ENCODE measurements around the gene RRAS2.
"Not testable (repeated sequence)": the region's sequence is repeated elsewhere in the genome, so short reads cannot be mapped to it uniquely, and the experiment has no call there.

Gene RRAS2

DNA sequence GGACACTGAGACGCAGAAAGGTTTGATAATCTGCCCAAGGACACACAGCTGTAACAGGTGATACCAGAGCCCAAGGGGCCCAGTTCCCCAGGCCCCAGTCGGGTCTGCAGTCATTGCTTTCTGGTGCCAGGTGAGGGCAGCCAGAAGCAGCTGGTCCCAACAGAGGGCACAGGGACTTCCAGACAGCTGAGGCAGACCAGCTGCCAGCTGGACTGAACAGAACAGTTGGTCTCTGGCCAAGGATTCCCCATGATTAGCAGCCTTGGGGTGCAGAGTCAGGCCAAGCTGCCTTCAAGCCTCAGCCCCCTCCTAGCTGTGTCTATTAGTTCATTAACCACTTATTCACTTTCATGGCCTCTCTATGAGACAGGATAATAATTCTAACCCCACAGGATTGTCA is 105.6 kb downstream of the RRAS2 start:
- DNase-seq, result no peak

DNA sequence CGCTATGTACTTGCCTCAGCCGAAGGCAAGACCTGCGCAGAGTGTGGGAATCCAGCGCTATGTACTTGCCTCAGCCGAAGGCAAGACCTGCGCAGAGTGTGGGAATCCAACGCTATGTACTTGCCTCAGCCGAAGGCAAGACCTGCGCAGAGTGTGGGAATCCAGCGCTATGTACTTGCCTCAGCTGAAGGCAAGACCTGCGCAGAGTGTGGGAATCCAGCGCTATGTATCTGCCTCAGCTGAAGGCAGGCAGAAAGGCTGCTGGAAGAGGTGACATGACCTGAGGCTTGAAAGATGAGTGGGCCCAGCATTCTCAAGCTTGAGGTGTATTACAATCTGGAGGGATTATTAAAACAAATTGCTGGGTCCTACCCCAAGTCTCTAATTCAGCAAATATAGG is 106.5 kb downstream of the RRAS2 start:
- not testable (repeated sequence) for DNase-seq

DNA sequence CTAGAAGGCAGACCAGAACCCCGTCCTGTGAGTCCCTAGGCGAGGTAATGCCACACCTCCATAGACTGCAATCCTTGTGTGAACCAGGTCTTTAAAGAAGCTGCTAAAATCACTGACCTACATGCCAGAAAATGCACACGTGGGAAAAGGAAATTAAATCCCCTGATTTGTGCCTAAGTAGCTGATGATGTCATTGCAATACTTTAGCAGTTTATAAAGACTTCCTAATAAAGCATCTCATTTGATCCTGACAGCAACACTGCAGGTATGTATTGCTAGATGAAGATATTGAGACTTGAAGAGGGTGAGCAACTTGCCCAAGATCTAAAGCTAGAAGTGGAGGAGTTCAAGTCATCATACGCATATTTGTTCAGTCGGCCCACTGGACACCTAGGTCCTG is 107.2 kb downstream of the RRAS2 start:
- DNase-seq, result no peak

DNA sequence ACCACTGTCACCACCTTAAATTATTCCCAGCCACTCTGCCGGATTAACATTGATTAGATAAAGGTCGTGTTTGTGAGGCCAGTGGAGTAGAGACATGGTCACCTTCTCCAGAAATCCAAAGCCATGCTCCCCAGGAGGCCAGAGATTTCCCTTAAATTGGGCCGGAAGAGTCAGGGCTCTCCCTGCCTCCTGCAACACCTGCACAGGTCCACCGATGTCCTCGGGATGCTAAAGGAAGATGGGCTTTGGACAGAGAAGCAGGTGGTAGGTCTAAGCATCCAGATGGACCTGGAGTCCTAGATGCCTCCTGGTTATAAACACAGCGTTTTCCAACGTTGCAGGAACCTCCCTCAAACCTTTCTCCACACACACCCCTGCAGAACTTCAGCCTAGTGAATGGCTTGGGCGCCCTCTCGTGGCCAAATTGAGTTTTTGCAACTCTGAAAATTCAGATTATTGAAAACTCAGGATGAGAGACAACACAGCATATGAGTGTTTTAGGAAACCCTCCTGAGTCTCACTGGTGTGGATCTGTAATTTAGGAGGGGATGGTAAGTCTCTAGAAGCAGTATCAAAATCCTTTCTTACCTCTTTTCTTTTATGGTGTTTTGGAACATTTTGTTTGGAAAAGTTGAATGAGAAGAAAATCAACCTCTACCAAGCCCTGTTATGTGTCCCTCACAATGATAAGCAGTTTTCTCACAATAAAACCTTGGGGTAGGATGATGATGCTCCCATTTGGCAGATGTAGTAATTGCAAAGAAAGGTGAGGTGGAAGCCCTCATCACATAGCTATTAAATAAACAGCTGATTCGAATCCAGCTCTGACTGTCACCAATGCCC is 109.6 kb downstream of the RRAS2 start:
- DNase-seq, result peak; percentile 66

DNA sequence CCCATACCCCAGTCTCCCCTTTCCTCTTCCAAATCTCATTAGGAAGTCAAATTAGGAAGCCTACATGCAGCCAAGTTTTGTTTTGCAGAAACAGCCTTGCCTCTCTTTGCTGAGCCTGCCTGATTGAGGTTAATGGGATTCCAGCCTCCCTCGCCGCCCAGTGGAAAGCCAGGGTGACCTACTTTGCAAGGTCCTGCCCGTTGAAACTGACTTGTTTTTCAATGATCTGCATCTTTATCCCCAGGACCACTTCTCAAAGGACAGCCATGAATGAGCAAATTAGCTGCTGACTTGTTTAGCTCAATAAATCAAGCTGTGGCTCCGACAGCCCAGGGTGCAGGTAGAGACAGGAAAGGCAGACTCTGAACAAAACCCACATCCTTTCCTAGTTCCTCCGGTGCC is 110.4 kb downstream of the RRAS2 start:
- DNase-seq, result no peak

DNA sequence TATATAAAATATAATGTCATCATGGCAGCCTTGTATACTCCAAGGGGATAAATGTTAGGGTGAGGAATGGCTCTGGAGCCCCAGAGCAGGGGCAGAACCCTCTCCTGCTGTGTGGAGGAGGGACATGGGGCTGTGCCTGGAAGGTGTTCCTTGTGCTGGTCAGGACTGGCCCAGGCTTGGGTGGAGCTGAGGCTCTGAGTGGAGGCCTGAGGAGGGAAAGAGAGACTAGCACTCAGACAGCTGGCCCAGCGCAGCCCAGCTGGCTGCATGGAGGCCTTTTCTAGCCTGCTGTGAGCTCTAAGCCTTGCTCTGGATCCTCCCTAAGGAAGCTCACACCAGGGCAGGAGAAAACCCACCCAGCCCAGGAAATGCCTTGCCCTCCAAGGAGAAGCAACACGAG is 113.5 kb downstream of the RRAS2 start:
- no peak for DNase-seq

DNA sequence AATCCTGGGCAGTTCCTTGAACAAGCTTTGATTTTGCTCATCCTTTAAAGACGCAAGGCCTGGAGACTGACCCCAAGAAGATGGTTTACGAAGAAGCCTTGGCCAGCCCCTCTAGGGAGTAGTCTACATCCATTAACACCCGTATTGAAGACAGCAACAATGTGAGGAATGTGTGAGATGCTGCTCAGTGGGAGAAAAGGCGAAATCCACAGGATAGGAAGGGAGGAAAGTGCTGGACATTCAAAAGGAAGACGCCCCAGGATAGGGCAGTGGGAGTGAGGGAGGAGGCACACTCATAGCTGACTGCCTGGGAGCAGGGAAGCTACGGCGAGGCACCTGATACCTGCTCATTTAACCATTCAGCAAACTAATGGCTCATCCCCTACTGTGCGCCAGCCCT is 114.1 kb downstream of the RRAS2 start:
- no peak for DNase-seq

DNA sequence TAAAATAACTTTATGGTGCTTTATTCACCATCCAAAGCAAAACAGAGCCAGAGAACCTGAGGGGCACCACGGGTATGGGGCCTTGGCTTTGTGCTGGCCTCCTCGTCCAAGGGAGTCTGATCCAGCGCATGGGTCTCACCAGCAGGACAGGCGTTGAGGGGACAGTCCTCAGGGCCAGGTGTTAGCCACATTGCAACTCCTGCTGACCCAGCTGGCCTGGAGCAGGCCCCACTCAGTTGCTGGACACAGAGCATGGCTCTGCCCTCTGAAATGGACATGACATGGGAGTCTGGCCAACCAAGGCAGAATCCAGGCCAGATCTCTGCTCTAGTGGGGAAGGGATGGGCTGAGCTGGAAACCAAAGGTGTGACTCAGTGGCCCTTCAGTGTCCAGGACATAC is 116.2 kb downstream of the RRAS2 start:
- no peak for DNase-seq

DNA sequence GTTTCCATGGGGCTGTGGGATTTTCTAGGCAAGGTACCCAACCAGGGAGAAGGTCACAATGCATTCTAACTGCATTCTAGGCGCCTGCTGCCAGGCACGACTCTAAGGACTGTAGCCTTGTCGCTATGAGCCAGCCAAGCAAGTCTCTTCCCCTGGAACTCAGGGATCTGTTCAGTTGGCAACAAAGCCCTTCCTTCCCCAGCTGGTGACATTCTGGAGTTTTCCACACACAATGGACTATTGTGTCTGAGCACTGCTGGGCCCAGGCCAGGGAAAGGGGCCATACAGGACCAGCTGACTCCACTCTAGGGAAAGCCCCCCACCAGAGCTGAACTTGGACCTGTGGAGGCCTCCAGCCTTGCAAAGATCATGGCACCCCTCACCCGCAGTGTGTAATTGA is 116.8 kb downstream of the RRAS2 start:
- no peak for DNase-seq

DNA sequence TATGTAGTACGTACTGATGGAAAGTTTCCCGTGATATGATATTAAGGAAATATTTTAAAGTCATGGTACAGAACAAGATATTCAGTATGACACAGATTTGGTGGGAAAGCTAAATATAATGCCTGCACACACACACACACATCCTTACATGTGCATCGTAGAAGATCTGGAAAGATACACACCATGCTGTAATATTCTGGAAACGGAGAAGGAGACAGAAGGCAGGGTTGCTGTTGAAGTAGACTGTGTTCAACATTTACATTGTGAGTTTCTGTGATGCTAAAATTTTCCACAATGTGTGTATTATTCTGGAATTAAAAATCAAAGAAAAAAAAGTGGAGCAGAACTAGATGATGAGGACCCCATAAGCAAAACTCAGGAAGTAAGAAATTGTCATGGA is 118.0 kb downstream of the RRAS2 start:
- no peak for DNase-seq

DNA sequence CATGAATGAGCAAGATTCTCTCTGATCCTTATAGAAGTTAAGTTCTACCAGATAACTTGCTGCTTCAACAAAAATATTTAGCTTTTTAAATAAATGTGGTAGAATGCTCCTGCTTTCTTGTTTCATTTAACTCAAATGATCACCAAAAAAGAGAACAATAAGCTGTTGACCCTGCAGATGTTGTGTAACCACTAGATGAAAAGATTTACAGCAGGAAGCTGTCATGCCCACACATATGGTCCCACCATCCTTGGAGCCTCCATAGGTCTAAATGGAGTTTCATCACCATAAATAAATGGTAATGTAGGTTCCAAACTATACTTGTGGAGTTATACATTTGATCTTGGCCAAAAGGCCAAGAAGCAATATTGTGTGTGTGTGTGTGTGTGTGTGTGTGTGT is 118.8 kb downstream of the RRAS2 start:
- DNase-seq, result no peak

DNA sequence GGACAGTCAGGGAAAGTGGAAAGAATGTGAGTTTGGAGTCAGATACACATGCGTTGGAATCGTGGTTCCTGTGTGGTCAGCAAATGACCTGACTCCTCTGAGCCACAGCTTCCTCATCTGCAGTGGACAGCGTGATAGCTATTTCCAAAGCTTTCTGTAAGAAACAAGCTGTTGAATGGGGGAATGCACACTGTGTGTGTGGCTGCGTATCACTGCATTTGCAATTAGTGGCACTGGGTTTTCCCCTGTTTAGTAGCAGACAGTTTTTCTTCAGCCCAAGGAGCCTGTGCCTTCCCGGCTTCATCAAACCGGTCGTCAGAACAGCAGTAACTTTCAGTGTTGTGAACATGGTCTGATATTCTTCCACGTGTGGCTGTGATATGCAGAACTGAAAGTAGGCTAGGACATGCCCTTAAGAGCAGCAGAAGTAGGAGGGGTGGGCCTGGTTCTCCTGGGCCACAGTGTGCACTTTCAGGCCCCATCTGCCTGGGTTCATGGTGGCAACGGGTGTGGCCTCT is 121.5 kb downstream of the RRAS2 start:
- DNase-seq, result no peak

DNA sequence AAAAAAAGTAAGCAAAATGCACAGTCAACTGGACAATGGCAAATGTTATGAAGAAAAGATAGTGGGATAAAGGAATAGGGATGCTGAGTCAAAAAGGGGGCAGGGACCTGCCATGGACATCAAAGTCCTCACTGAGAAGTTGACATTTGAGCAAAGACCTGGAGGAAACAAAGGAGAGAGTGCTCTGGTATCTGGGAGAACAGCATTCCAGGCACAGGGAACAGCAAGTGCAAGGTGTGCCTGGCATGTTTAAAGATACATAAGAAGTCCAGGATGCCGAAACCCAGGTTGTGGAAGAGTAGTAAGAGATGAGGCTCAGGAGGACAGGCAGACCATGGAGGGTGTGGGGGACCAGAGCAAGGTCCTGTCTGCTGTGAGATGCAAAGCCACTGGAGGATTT is 123.3 kb downstream of the RRAS2 start:
- no peak for DNase-seq

DNA sequence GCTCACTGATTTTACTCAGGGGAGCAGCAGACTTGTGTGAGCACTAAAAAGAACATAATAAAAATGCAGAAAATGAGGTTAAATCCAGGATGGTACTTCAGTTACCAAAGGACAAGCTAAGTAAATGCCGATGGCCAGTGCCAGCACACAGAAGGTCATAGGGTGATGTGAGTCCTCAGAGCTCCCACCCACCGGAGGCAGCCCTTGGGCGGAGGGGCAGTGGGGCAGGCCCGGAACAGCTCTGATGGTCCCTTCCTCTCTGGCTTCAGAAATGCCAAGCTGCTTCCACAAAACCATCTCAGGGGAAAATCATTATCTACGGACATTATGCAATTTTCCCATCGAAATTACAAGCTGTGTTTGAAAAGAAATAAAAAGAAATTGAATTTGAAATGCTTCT is 124.5 kb downstream of the RRAS2 start:
- no peak for DNase-seq

DNA sequence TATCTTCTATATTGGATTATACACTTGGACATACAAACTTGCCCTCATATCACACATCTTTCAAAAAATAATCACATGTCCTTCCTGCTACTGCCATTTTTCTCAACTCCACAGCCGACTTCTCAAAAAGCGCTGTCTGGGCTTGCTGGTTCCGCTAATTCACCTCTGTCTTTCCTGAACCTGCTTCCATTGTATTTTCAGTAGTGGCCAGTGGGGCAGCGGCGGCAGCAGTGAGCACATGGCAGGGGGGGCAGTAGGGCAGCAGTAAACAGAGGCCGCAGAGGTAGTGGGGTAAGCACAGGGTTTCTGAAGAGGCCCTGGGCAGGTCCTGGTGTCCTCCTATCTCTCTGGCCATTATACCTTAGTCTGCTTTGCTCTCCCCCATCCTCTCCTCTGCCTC is 126.3 kb downstream of the RRAS2 start:
- DNase-seq, result no peak

DNA sequence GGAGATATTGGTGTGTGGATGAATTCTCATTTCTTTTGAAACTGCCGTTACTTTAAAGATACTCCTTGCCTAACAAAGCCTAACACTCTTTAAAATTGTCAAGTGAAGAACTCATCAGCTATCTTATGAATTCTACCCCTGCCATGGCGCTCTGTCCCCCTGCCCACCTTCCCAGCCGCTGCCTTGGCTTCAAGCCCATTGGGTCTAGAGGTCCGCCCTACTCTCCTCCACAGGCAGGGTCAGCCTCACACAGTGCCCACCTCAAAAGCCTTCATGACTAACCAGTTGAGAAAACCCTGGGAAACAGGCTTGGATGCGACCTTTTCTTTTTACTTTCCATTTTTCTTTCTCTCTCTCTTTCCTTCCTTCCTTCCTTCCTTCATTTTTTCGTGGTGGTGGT is 128.6 kb downstream of the RRAS2 start:
- DNase-seq, result no peak

DNA sequence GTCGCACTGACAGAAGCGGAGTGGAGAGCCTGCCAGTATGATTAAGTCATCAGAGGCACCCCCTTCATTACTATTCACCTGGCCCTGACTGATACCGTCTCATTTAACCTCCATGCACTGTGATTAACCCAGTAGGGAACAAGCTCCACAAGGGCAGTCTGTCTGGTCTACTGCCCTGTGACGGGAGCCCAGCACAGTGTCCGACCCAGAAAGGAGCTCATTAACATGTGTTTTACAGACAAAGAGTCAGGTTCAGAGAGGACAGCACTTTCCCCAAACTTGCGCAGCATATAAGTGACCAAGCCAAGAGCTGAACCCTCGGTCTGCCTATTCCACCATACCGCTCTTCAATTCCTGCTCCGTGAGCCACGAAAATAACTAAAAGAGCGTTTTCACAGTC is 129.5 kb downstream of the RRAS2 start:
- no peak for DNase-seq

DNA sequence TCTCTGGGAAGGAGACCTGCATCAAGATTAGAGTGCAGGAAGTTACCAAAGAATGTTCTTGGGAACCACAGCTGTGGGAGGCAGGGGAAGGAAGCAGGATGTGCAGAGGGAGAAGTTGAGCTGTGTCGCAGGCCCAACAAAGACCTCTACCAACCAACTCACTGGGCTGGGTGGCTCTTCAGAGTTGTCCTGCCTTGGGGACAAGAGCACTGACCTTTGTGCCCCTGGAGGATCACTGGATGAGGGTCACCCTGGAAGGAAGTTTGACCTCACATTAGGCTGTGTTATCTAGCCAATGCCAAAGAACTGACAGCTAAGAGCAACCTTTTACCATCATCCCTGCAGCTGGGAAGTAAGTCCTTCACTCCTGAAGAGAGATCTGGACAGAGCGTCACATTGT is 130.6 kb downstream of the RRAS2 start:
- DNase-seq, result no peak
